ENCODE data around the gene OCA2. TPM values are rescaled to one million over a fixed set of nuclear protein-coding genes. Genes with fewer than 3 reads are reported as not detected.

OCA2 gene
- total RNA-seq, 1 experiment from 2014 or later = 0.13 TPM

DNA sequence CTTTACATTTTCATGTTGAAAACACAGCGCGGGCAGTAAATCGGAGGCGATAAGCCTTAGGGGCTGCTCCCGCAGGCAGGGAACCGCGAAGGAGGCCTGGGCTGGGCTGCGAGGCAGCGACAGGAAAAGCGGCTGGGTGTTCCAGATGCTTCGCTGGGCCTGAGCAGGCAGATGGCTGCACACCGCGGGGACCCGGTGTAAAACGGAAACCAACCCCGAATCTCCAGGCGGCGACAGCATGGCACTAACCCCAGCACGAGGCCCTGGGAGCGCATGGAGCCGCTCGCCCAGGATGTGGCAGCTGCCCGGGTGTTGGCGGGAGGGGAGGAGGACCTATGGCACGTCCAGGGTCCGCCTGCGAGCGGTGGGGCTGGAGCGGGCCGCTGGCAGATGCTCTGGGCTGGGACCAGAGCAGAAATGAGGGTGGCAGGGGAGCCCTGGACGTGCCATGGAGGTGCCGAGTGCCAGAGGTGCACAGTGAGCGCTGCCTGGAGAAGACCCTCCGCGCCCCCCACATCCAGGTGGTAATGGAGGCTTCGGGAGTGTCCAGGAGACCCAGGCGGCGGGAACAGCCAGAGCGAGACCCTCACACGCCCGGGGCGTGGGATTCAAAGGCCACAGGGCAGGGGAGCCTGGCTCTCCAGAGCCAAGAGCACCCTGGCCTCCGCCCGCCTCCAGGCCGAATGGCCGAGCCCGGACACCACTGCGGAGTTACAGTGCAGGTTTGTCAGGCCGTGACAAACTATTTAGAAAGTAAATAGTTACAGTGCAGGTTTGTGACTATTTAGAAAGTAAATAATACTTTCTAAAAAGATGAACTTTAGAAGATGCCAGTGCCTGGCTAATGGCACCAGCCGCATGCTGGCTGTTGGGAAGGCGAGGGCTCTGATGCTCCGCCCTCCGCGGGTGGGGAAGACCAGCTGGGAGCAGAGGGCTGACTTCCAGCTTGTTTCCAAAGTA is 293.6 kb downstream of the OCA2 start:
- POLR2A ChIA-PET = no interaction called here
- in situ Hi-C loops (cut with HindIII; ENCODE audit: low pct_unique_long_range_greater_than_20kb, low sequenced_read_pairs) = no loop called here
- no peak overlapping the region for H3K27ac ChIP-seq (ENCODE audit: low read length)

DNA sequence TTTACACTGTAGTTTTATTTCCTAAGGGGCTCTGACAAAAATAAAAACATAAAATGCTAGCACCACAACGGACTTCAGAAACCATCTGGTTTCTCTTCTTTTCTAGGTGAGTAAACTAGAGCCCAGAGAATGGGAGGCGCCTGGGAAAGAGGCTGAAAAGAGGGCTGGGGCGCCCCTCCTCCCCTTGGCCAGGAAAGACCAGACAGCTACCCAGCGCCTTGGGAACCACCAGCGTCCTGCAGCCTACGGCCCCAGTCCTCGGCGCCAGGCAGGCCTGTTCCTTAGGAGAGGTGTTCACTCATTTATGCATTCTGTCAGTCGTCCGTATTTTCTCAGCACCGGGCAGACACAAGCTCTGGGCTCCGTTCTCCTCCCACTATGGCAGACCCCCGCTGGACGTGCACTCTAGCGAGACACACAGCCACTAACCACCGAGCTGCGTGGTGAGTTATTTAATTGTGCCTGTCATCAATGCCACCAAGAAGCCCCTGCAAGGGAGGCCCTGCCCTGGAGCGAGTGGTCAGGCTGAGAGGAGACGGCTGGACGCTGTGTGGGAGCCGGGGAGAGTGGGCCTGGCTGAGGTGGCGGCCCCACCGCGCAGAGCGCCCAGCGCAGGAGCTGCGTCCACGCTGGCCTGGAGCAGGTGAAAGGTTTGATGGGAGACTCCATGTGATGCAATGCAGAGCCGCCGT is 294.4 kb downstream of the OCA2 start:
- no TSS peak for BruUV-seq (replicated peaks)

More for the DNA sequence above, 293.6 kb downstream of the OCA2 start:
- no peaks in the 10 kb centered on the region for H3K9me3 ChIP-seq (ENCODE audit: control insufficient read depth, insufficient read depth, low read depth, low read length)
- no peak overlapping the region for H3K4me3 ChIP-seq (ENCODE audit: low read depth in 2 of 2, low read length in 2 of 2)
- TF ChIP-seq, protein P1, sequence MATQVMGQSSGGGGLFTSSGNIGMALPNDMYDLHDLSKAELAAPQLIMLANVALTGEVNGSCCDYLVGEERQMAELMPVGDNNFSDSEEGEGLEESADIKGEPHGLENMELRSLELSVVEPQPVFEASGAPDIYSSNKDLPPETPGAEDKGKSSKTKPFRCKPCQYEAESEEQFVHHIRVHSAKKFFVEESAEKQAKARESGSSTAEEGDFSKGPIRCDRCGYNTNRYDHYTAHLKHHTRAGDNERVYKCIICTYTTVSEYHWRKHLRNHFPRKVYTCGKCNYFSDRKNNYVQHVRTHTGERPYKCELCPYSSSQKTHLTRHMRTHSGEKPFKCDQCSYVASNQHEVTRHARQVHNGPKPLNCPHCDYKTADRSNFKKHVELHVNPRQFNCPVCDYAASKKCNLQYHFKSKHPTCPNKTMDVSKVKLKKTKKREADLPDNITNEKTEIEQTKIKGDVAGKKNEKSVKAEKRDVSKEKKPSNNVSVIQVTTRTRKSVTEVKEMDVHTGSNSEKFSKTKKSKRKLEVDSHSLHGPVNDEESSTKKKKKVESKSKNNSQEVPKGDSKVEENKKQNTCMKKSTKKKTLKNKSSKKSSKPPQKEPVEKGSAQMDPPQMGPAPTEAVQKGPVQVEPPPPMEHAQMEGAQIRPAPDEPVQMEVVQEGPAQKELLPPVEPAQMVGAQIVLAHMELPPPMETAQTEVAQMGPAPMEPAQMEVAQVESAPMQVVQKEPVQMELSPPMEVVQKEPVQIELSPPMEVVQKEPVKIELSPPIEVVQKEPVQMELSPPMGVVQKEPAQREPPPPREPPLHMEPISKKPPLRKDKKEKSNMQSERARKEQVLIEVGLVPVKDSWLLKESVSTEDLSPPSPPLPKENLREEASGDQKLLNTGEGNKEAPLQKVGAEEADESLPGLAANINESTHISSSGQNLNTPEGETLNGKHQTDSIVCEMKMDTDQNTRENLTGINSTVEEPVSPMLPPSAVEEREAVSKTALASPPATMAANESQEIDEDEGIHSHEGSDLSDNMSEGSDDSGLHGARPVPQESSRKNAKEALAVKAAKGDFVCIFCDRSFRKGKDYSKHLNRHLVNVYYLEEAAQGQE (IDR thresholded peaks at IDR 0.05; ENCODE audit: insufficient read depth in 1 of 2, low read depth in 2 of 2, low read length in 1 of 2) = no peak
- TF ChIP-seq SIN3A (IDR thresholded peaks at IDR 0.05; ENCODE audit: borderline replicate concordance, insufficient read depth, low read depth, low read length) = no peak
- TF ChIP-seq, protein P2, sequence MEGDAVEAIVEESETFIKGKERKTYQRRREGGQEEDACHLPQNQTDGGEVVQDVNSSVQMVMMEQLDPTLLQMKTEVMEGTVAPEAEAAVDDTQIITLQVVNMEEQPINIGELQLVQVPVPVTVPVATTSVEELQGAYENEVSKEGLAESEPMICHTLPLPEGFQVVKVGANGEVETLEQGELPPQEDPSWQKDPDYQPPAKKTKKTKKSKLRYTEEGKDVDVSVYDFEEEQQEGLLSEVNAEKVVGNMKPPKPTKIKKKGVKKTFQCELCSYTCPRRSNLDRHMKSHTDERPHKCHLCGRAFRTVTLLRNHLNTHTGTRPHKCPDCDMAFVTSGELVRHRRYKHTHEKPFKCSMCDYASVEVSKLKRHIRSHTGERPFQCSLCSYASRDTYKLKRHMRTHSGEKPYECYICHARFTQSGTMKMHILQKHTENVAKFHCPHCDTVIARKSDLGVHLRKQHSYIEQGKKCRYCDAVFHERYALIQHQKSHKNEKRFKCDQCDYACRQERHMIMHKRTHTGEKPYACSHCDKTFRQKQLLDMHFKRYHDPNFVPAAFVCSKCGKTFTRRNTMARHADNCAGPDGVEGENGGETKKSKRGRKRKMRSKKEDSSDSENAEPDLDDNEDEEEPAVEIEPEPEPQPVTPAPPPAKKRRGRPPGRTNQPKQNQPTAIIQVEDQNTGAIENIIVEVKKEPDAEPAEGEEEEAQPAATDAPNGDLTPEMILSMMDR (IDR thresholded peaks at IDR 0.05) = no peak
- CTCF ChIA-PET = no interaction called here
- H3K4me1 ChIP-seq (ENCODE audit: control insufficient read depth, insufficient read depth, low read length) = no peaks in the 10 kb centered on the region
- ATAC-seq (no peak), DNase-seq (ENCODE audit: low read depth, low spot score) (no peak)
- intact Hi-C loops (cut with micrococcal nuclease; ENCODE audit: unreplicated experiment) = no loop called here
- BruUV-seq (replicated peaks) = no TSS peak
- no peaks in the 10 kb centered on the region for H3K27me3 ChIP-seq (ENCODE audit: control insufficient read depth, insufficient read depth, low read length)
- H3K36me3 ChIP-seq (ENCODE audit: control insufficient read depth, insufficient read depth, low read length) = no peaks in the 10 kb centered on the region

More for the DNA sequence above, 294.4 kb downstream of the OCA2 start:
- H3K4me1 ChIP-seq (ENCODE audit: control insufficient read depth, insufficient read depth, low read length) = no peaks in the 10 kb centered on the region
- ChIA-PET POLR2A (no interaction called here), CTCF (no interaction called here)
- intact Hi-C loops (cut with micrococcal nuclease; ENCODE audit: unreplicated experiment) (no loop called here), in situ Hi-C loops (cut with HindIII; ENCODE audit: low pct_unique_long_range_greater_than_20kb, low sequenced_read_pairs) (no loop called here)
- no peak for DNase-seq (ENCODE audit: low read depth, low spot score)
- H3K4me3 ChIP-seq (ENCODE audit: low read depth in 2 of 2, low read length in 2 of 2) = no peak overlapping the region
- TF ChIP-seq SIN3A (IDR thresholded peaks at IDR 0.05; ENCODE audit: borderline replicate concordance, insufficient read depth, low read depth, low read length) (no peak), POLR2AphosphoS5 (IDR thresholded peaks at IDR 0.05; ENCODE audit: low read depth, low read length) (no peak), TCF7L2 (IDR thresholded peaks at IDR 0.05; ENCODE audit: low read depth, low read length) (no peak)
- TF ChIP-seq, protein P2 (IDR thresholded peaks at IDR 0.05) = no peak
- TF ChIP-seq, protein P1 (IDR thresholded peaks at IDR 0.05; ENCODE audit: insufficient read depth in 1 of 2, low read depth in 2 of 2, low read length in 1 of 2) = no peak
- ATAC-seq = no peak
- no peaks in the 10 kb centered on the region for H3K27me3 ChIP-seq (ENCODE audit: control insufficient read depth, insufficient read depth, low read length)
- H3K27ac ChIP-seq (ENCODE audit: low read length) = no peak overlapping the region
- no peaks in the 10 kb centered on the region for H3K9me3 ChIP-seq (ENCODE audit: control insufficient read depth, insufficient read depth, low read depth, low read length)
- no peaks in the 10 kb centered on the region for H3K36me3 ChIP-seq (ENCODE audit: control insufficient read depth, insufficient read depth, low read length)

Data from Panc1 (cell line).